H9 (cell line): Measurements from ENCODE around the gene LRIF1. TPM values are rescaled to one million over a fixed set of nuclear protein-coding genes. Genes with fewer than 3 reads are reported as not detected.

Source experiments
- DNase-seq: peaks from one replicate; pipeline ENCODE4 v3.0.0-alpha.2; 2017
- H2AFZ ChIP-seq: one replicate; pipeline ENCODE4 v1.6.1; 2013; ENCODE audit warnings: mild to moderate bottlenecking, low read length, control low read depth, moderate library complexity
- H2AK5ac ChIP-seq: 2 replicates; pipeline ENCODE4 v1.6.1; 2013; ENCODE audit warnings: low read length, control low read depth, mixed read lengths; ENCODE audit not compliant: insufficient read length
- H2BK120ac ChIP-seq: one replicate; pipeline ENCODE4 v1.6.1; 2013; ENCODE audit warnings: low read depth, mild to moderate bottlenecking, low read length, control low read depth, inconsistent platforms; ENCODE audit not compliant: poor library complexity, severe bottlenecking
- H2BK12ac ChIP-seq: 2 replicates; pipeline ENCODE4 v1.6.1; 2013; ENCODE audit warnings: low read length, control low read depth, mixed read lengths, low read depth; ENCODE audit not compliant: insufficient read length
- H2BK15ac ChIP-seq: 2 replicates; pipeline ENCODE4 v1.6.1; 2013; ENCODE audit warnings: low read depth, low read length, control low read depth
- H2BK20ac ChIP-seq: one replicate; pipeline ENCODE4 v1.6.1; 2013; ENCODE audit warnings: low read depth, mild to moderate bottlenecking, low read length, control low read depth, inconsistent platforms; ENCODE audit not compliant: poor library complexity, severe bottlenecking
- H2BK5ac ChIP-seq: 2 replicates; pipeline ENCODE4 v1.6.1; 2013; ENCODE audit warnings: low read length, control low read depth, mixed read lengths; ENCODE audit not compliant: insufficient read length
- H3K14ac ChIP-seq: 2 replicates; pipeline ENCODE4 v1.6.1; 2013; ENCODE audit warnings: low read length, control low read depth; ENCODE audit not compliant: insufficient read depth
- H3K18ac ChIP-seq: 2 replicates; pipeline ENCODE4 v1.6.1; 2013; ENCODE audit warnings: low read depth, mild to moderate bottlenecking, mixed read lengths, low read length, control low read depth; ENCODE audit not compliant: insufficient read length
- H3K23ac ChIP-seq: 2 replicates; pipeline ENCODE4 v1.6.1; 2013; ENCODE audit warnings: low read length, control low read depth, mixed read lengths, low read depth; ENCODE audit not compliant: insufficient read length
- H3K23me2 ChIP-seq: 2 replicates; pipeline ENCODE4 v1.6.1; 2013; ENCODE audit warnings: low read depth, mild to moderate bottlenecking, mixed read lengths, low read length, control low read depth; ENCODE audit not compliant: insufficient read length, poor library complexity, severe bottlenecking
- H3K27ac ChIP-seq: 2 replicates; pipeline ENCODE4 v1.5.1; 2013; ENCODE audit warnings: low read length, control low read depth, mixed read lengths, low read depth; ENCODE audit not compliant: insufficient read length
- H3K27me3 ChIP-seq: 2 replicates; pipeline ENCODE4 v1.6.1; 2013; ENCODE audit warnings: low read length, control low read depth, inconsistent platforms; ENCODE audit not compliant: insufficient read depth
- H3K4ac ChIP-seq: 2 replicates; pipeline ENCODE4 v1.6.1; 2013; ENCODE audit warnings: low read depth, mild to moderate bottlenecking, control low read depth, inconsistent platforms, low read length, moderate library complexity
- H3K4me1 ChIP-seq: 2 replicates; pipeline ENCODE4 v1.6.1; 2013; ENCODE audit warnings: low read length, control low read depth, inconsistent platforms; ENCODE audit not compliant: insufficient read depth
- H3K4me2 ChIP-seq: 2 replicates; pipeline ENCODE4 v1.6.1; 2013; ENCODE audit warnings: low read length, control low read depth, mixed read lengths; ENCODE audit not compliant: insufficient read length, insufficient read depth
- H3K56ac ChIP-seq: 2 replicates; pipeline ENCODE4 v1.6.1; 2013; ENCODE audit warnings: low read depth, mild to moderate bottlenecking, mixed read lengths, low read length, control low read depth; ENCODE audit not compliant: insufficient read length
- H3K79me1 ChIP-seq: 2 replicates; pipeline ENCODE4 v1.6.1; 2013; ENCODE audit warnings: low read depth, mild to moderate bottlenecking, moderate library complexity, low read length, control low read depth, inconsistent platforms; ENCODE audit not compliant: insufficient read depth, poor library complexity, severe bottlenecking
- H3K79me2 ChIP-seq: 2 replicates; pipeline ENCODE4 v1.6.1; 2013; ENCODE audit warnings: low read length, control low read depth, inconsistent platforms; ENCODE audit not compliant: insufficient read depth
- H3K9ac ChIP-seq: 2 replicates; pipeline ENCODE4 v1.6.1; 2013; ENCODE audit warnings: low read length, control low read depth, mixed read lengths; ENCODE audit not compliant: insufficient read length; ENCODE audit errors: extremely low read depth
- H3K9me3 ChIP-seq: one replicate; pipeline ENCODE4 v1.6.1; 2013; ENCODE audit warnings: low read depth, low read length, inconsistent platforms; ENCODE audit not compliant: control insufficient read depth
- H3T11ph ChIP-seq: one replicate; pipeline ENCODE4 v1.6.1; 2013; ENCODE audit warnings: mild to moderate bottlenecking, low read length, control low read depth, inconsistent platforms
- H4K20me1 ChIP-seq: one replicate; pipeline ENCODE4 v1.6.1; 2013; ENCODE audit not compliant: control insufficient read depth, insufficient read length, insufficient read depth
- H4K5ac ChIP-seq: 2 replicates; pipeline ENCODE4 v1.6.1; 2013; ENCODE audit warnings: low read depth, mild to moderate bottlenecking, mixed read lengths, low read length, control low read depth; ENCODE audit not compliant: insufficient read length
- H4K8ac ChIP-seq: replicated peaks from 2 replicates; pipeline ENCODE4 v1.6.1; 2013; ENCODE audit warnings: low read length, control low read depth, mixed read lengths, low read depth; ENCODE audit not compliant: insufficient read length
- H4K91ac ChIP-seq: 2 replicates; pipeline ENCODE4 v1.6.1; 2013; ENCODE audit warnings: low read depth, mild to moderate bottlenecking, moderate library complexity, mixed read lengths, low read length, control low read depth; ENCODE audit not compliant: insufficient read length
- H3K27ac Mint-ChIP-seq, 3 experiments: 2 replicates in 2 of 3; 3 replicates in 1 of 3; pipeline ENCODE4 v1.8.0; 2020 to 2021; ENCODE audit warnings: mixed read lengths in 3 of 3, mild to moderate bottlenecking in 1 of 3, moderate library complexity in 1 of 3
- H3K27me3 Mint-ChIP-seq: 2 replicates; pipeline ENCODE4 v1.8.0; 2021; ENCODE audit warnings: low read depth, mild to moderate bottlenecking, moderate library complexity, mixed read lengths
- H3K36me3 Mint-ChIP-seq, 3 experiments: 2 replicates in 2 of 3; 3 replicates in 1 of 3; pipeline ENCODE4 v1.8.0; 2020 to 2021; ENCODE audit warnings: low read depth in 3 of 3, mixed read lengths in 3 of 3; ENCODE audit not compliant: insufficient read depth in 1 of 3
- H3K4me1 Mint-ChIP-seq, 2 experiments: 2 replicates each; pipeline ENCODE4 v1.8.0; 2020; ENCODE audit warnings: mixed read lengths in 2 of 2
- H3K4me3 Mint-ChIP-seq, 2 experiments: 2 replicates in 1 of 2; 3 replicates in 1 of 2; pipeline ENCODE4 v1.8.0; 2020 to 2021; ENCODE audit warnings: mild to moderate bottlenecking in 2 of 2, mixed read lengths in 2 of 2, moderate library complexity in 1 of 2
- H3K9me3 Mint-ChIP-seq, 2 experiments: 2 replicates in 1 of 2; 3 replicates in 1 of 2; pipeline ENCODE4 v1.8.0; 2020; ENCODE audit warnings: mild to moderate bottlenecking in 2 of 2, mixed read lengths in 2 of 2, moderate library complexity in 1 of 2
- CTCF ChIP-seq: fragments of 200-600 bp; sonication (generic); conservative IDR thresholded peaks from 3 replicates; pipeline ENCODE4 v1.8.0; 2021; ENCODE audit warnings: antibody characterized with exemption, mild to moderate bottlenecking
- WGBS: extraction: QIAGEN DNeasy Blood & Tissue Kit; methylation state at CpG from one replicate; pipeline ENCODE4 v1.1.7; 2013; ENCODE audit warnings: missing lambda C conversion rate, low lambda C conversion rate, mixed read lengths; ENCODE audit not compliant: insufficient read length; ENCODE audit errors: extremely low coverage; 5-methylcytosine and 5-hydroxymethylcytosine counted together
- total RNA-seq: library from RNA; stranded (reverse); gene quantifications from 2 replicates; pipeline ENCODE4 v1.2.1, GENCODE V29; 2021

The LRIF1 gene
- total RNA-seq, 1 experiment from 2014 or later: 13.6 TPM

GRCh38 chr1:110964455-110964903 is 757 bp upstream of the LRIF1 start:
- Mint-ChIP-seq H3K4me3 (peak overlapping the region; percentile 83 to 85), H3K4me1 (peaks cover 3 to 19% of the 10 kb centered on the region in 2 experiments), H3K9me3 (peaks cover 33 to 53% of the 10 kb centered on the region in 2 experiments), H3K27ac (peak overlapping the region; percentile 57 to 98 (median 94); a peak in 6 of 7 replicates), H3K27me3 (peaks cover 26% of the 10 kb centered on the region), H3K36me3 (peaks cover 0 to 12% (median 7%) of the 10 kb centered on the region in 3 experiments; a peak in 5 of 7 replicates)
- H3K4me2 ChIP-seq: peak overlapping the region; percentile 53
- H4K8ac ChIP-seq: no peak overlapping the region
- TF ChIP-seq CTCF: no peak
- peaks cover 5% of the 10 kb centered on the region for H3K23me2 ChIP-seq
- H3K79me1 ChIP-seq: no peaks in the 10 kb centered on the region
- H2BK12ac ChIP-seq: no peak overlapping the region
- no peak overlapping the region for H4K91ac ChIP-seq
- H3K27me3 ChIP-seq: no peaks in the 10 kb centered on the region
- H3K79me2 ChIP-seq: peaks cover 5% of the 10 kb centered on the region; the same call in 1 of the 2 replicates
- H2BK5ac ChIP-seq: no peak overlapping the region
- no peak overlapping the region for H2BK120ac ChIP-seq
- H3K18ac ChIP-seq: peak overlapping the region; percentile 70
- no peak overlapping the region for H3T11ph ChIP-seq
- WGBS: no CpG with 5 or more reads among the region's 6 CpGs
- no peak overlapping the region; the same call in 1 of the 2 replicates for H3K4ac ChIP-seq
- no peak overlapping the region for H3K56ac ChIP-seq
- no peak overlapping the region for H4K5ac ChIP-seq
- H3K23ac ChIP-seq: no peak overlapping the region
- H3K4me1 ChIP-seq: no peaks in the 10 kb centered on the region
- H2BK20ac ChIP-seq: no peak overlapping the region
- DNase-seq: no peak
- H2BK15ac ChIP-seq: no peak overlapping the region
- peak overlapping the region; percentile 63 for H3K27ac ChIP-seq
- H3K9ac ChIP-seq: peak overlapping the region; percentile 52
- peak overlapping the region; percentile 28; the same call in 1 of the 2 replicates for H3K14ac ChIP-seq
- H2AFZ ChIP-seq: peak overlapping the region; percentile 58
- no peak overlapping the region for H2AK5ac ChIP-seq
- no peaks in the 10 kb centered on the region for H4K20me1 ChIP-seq
- H3K9me3 ChIP-seq: no peaks in the 10 kb centered on the region
